GM10266 (cell line): Measurements from ENCODE around the gene MYO1F.
A peak's percentile ranks its signal among the peaks of the same experiment; 100 is the strongest.
"Not testable (repeated sequence)": the region's sequence is repeated elsewhere in the genome, so short reads cannot be mapped to it uniquely, and the experiment has no call there.

Experiments
- DNase-seq: peaks from one replicate; pipeline ENCODE4 v3.0.0; 2012; ENCODE audit errors: extremely low spot score
- CTCF ChIP-seq: IDR thresholded peaks from 2 replicates; pipeline ENCODE4 v1.5.1; 2012; ENCODE audit warnings: mild to moderate bottlenecking, low read depth; ENCODE audit not compliant: control insufficient read depth, insufficient read depth; ENCODE audit errors: missing control alignments

The MYO1F gene

GRCh38 chr19:8573316-8573715, 3.9 kb downstream of the MYO1F start:
- DNase-seq: no peak
- TF ChIP-seq CTCF: no peak

- DNase-seq: no peak
- TF ChIP-seq CTCF: no peak
Measured at GRCh38 chr19:8571006-8571411, 6.2 kb downstream of the MYO1F start.

- TF ChIP-seq CTCF: no peak
- peak; percentile 83 for DNase-seq
Measured at GRCh38 chr19:8569066-8569771, 8.0 kb downstream of the MYO1F start.

- no peak for DNase-seq
- TF ChIP-seq CTCF: no peak
Measured at GRCh38 chr19:8567522-8568172, 9.6 kb downstream of the MYO1F start.

GRCh38 chr19:8566855-8567254, 10.4 kb downstream of the MYO1F start:
- TF ChIP-seq CTCF: no peak
- DNase-seq: no peak

- not testable (repeated sequence) for DNase-seq
Measured at GRCh38 chr19:8564866-8565265, 12.4 kb downstream of the MYO1F start.

GRCh38 chr19:8561075-8561764, 16.0 kb downstream of the MYO1F start:
- no peak for TF ChIP-seq CTCF
- no peak for DNase-seq
